A549 (cell line): ENCODE data around the gene PSG4.
A peak's percentile ranks its signal among the peaks of the same experiment; 100 is the strongest.
"Not testable (repeated sequence)": the region's sequence is repeated elsewhere in the genome, so short reads cannot be mapped to it uniquely, and the experiment has no call there.

Source experiments
- CHD4 ChIP-seq: fragments of 200-600 bp; sonication (generic); IDR thresholded peaks from 2 replicates; pipeline ENCODE4 v1.6.1; 2016; ENCODE audit warnings: antibody characterized with exemption, mild to moderate bottlenecking, borderline replicate concordance
- EHMT2 ChIP-seq: fragments of 200-600 bp; sonication (generic); IDR thresholded peaks from 2 replicates; pipeline ENCODE4 v1.6.1; 2016; ENCODE audit warnings: antibody characterized with exemption, low read depth, mild to moderate bottlenecking, moderate library complexity
- EP300 ChIP-seq, 2 experiments: fragments of >200 bp; sonication (Bioruptor Twin); formaldehyde crosslinking; IDR thresholded peaks; 2 replicates in 1 of 2; 3 replicates in 1 of 2; pipeline ENCODE4 v1.6.1; 2016 to 2017
- JUN ChIP-seq, 2 experiments: fragments of >200 bp; sonication (Bioruptor Twin); formaldehyde crosslinking; IDR thresholded peaks; 2 replicates in 1 of 2; 3 replicates in 1 of 2; pipeline ENCODE4 v1.6.1; 2016 to 2017
- MAFK ChIP-seq: fragments of 450-650 bp; IDR thresholded peaks from 2 replicates; pipeline ENCODE4 v1.6.1; 2014; ENCODE audit not compliant: partially characterized antibody
- MYC ChIP-seq: IDR thresholded peaks from 2 replicates; pipeline ENCODE4 v1.6.1; 2012; ENCODE audit warnings: mild to moderate bottlenecking, inconsistent platforms, low read length, improper control_type of control experiment, borderline replicate concordance
- POLR2A ChIP-seq: IDR thresholded peaks from 2 replicates; pipeline ENCODE4 v1.6.1; 2012; ENCODE audit warnings: mild to moderate bottlenecking, low read length
- TFCP2L1 ChIP-seq: fragments of 250-450 bp; sonication (Bioruptor Pico); IDR thresholded peaks from 2 replicates; pipeline ENCODE4 v1.5.0; 2021; ENCODE audit warnings: mild to moderate bottlenecking
- TF ChIP-seq, protein P1 (sequence below): fragments of >200 bp; sonication (Bioruptor Twin); formaldehyde crosslinking; IDR thresholded peaks from 3 replicates; pipeline ENCODE4 v1.5.1; 2016
- TF ChIP-seq, protein P2 (sequence below): fragments of 150-350 bp; IDR thresholded peaks from 2 replicates; pipeline ENCODE4 v1.6.1; 2014; ENCODE audit warnings: low read depth, mild to moderate bottlenecking, low read length
- TF ChIP-seq, protein P3 (sequence below): IDR thresholded peaks from 2 replicates; pipeline ENCODE4 v1.6.1; 2012

DNA sequence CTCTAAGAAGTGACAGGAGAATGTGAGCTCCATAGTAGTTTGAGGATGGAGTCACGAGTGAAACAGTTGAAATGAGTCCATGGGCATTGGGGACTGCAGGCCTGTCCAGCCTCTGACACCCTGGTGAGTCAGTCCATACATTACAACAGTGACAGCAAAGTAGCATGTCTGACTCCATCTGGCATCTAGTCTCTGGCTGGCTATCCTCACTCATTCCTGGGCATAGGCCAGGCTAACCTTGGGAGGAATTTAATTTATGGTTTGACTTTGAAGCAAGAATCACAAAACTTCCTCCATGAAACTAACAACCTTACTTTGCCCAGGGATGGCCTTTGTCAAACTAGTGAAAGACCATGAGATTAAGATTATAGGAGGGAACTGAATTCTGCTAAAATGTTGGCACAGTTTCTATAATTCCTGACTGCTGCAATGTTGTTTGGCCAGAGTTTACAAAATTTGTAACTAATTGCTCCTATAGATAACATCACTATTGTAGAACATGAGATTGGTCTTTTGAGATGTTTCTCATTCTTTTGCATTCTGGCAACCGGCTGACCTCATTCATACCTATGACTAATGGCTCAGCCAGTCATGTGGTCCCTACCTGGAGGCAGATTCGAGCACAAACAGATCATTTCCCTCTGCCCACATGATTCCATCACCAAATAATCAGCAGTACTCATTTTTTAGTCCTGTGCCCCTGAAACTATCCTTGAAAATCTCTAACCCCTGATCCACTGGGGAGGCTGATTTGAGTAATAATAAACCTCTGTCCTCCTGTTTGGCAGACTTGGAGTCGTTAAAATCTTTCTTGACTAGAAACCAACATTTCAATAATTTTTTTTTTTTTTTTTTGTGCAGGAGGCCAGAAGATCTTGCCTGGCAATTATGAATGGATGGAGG is 23.3 kb downstream of the PSG4 start:
- TF ChIP-seq MYC; MAFK; POLR2A; TFCP2L1 (CRISPR knock-in tag); EHMT2; JUN (IDR thresholded peaks at IDR 0.05); CHD4: not testable (repeated sequence)
- TF ChIP-seq, protein P1, sequence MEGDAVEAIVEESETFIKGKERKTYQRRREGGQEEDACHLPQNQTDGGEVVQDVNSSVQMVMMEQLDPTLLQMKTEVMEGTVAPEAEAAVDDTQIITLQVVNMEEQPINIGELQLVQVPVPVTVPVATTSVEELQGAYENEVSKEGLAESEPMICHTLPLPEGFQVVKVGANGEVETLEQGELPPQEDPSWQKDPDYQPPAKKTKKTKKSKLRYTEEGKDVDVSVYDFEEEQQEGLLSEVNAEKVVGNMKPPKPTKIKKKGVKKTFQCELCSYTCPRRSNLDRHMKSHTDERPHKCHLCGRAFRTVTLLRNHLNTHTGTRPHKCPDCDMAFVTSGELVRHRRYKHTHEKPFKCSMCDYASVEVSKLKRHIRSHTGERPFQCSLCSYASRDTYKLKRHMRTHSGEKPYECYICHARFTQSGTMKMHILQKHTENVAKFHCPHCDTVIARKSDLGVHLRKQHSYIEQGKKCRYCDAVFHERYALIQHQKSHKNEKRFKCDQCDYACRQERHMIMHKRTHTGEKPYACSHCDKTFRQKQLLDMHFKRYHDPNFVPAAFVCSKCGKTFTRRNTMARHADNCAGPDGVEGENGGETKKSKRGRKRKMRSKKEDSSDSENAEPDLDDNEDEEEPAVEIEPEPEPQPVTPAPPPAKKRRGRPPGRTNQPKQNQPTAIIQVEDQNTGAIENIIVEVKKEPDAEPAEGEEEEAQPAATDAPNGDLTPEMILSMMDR: not testable (repeated sequence)
- TF ChIP-seq, protein P2, sequence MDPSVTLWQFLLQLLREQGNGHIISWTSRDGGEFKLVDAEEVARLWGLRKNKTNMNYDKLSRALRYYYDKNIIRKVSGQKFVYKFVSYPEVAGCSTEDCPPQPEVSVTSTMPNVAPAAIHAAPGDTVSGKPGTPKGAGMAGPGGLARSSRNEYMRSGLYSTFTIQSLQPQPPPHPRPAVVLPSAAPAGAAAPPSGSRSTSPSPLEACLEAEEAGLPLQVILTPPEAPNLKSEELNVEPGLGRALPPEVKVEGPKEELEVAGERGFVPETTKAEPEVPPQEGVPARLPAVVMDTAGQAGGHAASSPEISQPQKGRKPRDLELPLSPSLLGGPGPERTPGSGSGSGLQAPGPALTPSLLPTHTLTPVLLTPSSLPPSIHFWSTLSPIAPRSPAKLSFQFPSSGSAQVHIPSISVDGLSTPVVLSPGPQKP: not testable (repeated sequence)
- TF ChIP-seq EP300 (IDR thresholded peaks at IDR 0.05): peak; percentile 62 to 68; a peak in 2 of 5 replicates
- TF ChIP-seq, protein P3, sequence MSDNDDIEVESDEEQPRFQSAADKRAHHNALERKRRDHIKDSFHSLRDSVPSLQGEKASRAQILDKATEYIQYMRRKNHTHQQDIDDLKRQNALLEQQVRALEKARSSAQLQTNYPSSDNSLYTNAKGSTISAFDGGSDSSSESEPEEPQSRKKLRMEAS: peak; percentile 63
